Measurements from ENCODE around the gene TBC1D8.
A peak's percentile ranks its signal among the peaks of the same experiment; 100 is the strongest.

The TBC1D8 gene

DNA sequence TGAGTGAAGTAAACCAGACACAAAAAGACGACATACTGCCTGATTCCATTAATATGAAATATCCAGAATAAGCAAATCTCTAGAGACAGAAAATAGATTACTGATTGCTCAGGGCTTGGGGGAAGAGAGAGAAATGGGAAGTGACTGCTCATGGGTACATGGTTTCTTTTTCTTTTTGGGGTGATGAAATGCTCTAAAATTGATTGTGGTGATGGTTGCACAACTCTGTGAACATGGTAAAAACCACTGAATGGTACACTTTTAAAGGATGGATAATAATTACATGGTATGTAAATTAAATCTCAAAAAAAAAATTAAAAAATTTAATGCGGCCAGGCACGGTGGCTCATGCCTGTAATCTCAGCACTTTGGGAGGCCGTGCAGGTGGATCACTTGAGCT lies 109.8 kb downstream of the TBC1D8 start:
- TF ChIP-seq, protein P1, sequence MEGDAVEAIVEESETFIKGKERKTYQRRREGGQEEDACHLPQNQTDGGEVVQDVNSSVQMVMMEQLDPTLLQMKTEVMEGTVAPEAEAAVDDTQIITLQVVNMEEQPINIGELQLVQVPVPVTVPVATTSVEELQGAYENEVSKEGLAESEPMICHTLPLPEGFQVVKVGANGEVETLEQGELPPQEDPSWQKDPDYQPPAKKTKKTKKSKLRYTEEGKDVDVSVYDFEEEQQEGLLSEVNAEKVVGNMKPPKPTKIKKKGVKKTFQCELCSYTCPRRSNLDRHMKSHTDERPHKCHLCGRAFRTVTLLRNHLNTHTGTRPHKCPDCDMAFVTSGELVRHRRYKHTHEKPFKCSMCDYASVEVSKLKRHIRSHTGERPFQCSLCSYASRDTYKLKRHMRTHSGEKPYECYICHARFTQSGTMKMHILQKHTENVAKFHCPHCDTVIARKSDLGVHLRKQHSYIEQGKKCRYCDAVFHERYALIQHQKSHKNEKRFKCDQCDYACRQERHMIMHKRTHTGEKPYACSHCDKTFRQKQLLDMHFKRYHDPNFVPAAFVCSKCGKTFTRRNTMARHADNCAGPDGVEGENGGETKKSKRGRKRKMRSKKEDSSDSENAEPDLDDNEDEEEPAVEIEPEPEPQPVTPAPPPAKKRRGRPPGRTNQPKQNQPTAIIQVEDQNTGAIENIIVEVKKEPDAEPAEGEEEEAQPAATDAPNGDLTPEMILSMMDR (IDR thresholded peaks at IDR 0.05; ENCODE audit: low read depth, low read length, missing control alignments) = no peak
- Histone ChIP-seq H3K27me3 (replicated peaks) (no peaks in the 10 kb centered on the region), H3K27ac (no peak overlapping the region), H3K36me3 (replicated peaks) (no peaks in the 10 kb centered on the region), H3K4me3 (ENCODE audit: low read depth, low read length) (no peak overlapping the region)
- in situ Hi-C loops (cut with HindIII; ENCODE audit: low pct_ligation_motif_present, low sequenced_read_pairs) = loop anchor here (25.0 kb wide), 1 partner anchor 171 kb away; no protein-coding TSS in a partner anchor
- DNase-seq = no peak

DNA sequence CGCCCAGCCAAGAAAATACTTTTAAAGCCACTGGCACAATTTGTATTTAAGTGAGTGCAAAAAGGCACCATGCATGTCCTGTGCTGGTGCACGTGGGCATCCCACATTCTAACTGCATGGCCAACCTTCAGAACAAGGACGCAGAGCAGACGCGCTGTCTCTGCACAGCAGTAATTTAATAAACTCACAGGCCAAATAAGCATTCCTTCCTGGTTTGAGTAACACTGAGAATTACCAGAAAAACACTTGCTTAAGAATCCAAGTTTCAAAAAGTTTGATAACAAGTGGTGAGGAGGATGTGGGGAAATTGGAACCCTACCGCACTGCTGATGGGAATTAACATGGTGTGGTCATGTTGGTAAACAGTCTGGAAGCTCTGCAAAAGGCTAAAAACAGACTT lies 110.4 kb downstream of the TBC1D8 start:
- Histone ChIP-seq H3K36me3 (replicated peaks) (no peaks in the 10 kb centered on the region), H3K4me3 (ENCODE audit: low read depth, low read length) (no peak overlapping the region), H3K27ac (no peak overlapping the region), H3K27me3 (replicated peaks) (no peaks in the 10 kb centered on the region)
- in situ Hi-C loops (cut with HindIII; ENCODE audit: low pct_ligation_motif_present, low sequenced_read_pairs) = loop anchor here (25.0 kb wide), 1 partner anchor 172 kb away; no protein-coding TSS in a partner anchor
- no peak for DNase-seq
- TF ChIP-seq, protein P1 (IDR thresholded peaks at IDR 0.05; ENCODE audit: low read depth, low read length, missing control alignments) = no peak

DNA sequence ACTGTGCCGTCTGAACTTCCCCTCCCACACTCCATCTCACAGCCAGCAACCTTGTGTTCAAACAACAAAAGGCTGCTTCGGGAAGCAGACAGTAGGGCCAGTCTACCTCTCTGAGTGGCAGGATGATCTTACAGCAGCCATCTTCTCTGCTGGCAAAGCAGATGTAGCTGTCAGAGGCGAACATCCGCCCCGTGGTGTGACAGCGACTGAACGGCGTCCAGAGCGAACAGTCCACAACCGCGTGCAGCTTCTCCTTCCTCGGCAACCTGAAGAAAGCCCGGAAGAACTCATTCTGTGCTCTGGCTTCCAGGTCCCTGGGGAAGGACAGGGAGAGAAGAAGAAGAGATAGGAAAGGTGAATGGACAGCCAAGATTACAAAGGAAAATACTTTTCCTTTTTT lies 111.1 kb downstream of the TBC1D8 start:
- in situ Hi-C loops (cut with HindIII; ENCODE audit: low pct_ligation_motif_present, low sequenced_read_pairs) = loop anchor here (25.0 kb wide), 1 partner anchor 172 kb away; no protein-coding TSS in a partner anchor
- DNase-seq = no peak
- Histone ChIP-seq H3K4me3 (ENCODE audit: low read depth, low read length) (no peak overlapping the region), H3K27me3 (replicated peaks) (no peaks in the 10 kb centered on the region), H3K27ac (no peak overlapping the region), H3K36me3 (replicated peaks) (no peaks in the 10 kb centered on the region)
- TF ChIP-seq, protein P1 (IDR thresholded peaks at IDR 0.05; ENCODE audit: low read depth, low read length, missing control alignments) = no peak

DNA sequence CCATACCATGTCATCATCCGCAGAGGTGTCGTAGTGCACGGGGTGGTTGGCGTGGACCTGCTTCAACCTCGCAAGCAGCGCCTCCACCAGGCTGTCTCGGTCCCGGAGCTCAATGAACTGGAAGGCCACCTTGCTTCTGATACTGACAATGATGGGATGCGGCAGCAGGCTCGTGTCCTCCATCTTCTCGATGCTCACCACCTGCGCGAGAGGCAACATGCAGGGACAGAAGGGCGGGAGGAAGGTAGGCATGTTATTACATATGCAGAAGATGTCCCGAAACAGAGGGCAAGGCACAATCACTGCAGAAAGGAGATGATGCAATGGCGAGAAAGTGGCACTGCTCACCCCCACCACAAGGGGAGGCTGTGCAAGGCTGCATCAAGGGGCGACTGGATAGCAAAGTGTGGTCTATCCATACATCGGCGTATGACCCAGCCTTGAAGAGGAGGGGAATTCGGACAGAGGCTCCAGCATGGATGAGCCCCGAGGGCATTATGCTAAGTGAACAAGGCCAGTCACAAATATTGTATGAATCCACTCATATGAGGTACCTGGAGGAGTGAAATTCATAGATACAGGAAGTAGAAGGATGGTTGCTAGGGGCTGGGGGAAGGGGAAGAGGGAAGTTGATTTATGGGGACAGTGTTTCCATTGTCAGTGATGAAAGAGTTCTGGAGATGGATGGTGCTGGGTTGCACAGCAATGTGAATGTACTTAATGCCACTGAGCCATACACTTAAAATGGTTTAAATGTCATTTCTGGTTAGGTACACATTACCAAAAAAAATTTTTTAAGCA lies 112.5 kb downstream of the TBC1D8 start:
- in situ Hi-C loops (cut with HindIII; ENCODE audit: low pct_ligation_motif_present, low sequenced_read_pairs) = loop anchor here (25.0 kb wide), 1 partner anchor 174 kb away; no protein-coding TSS in a partner anchor
- no peak for DNase-seq
- H3K27ac ChIP-seq = no peak overlapping the region
- TF ChIP-seq, protein P1 (IDR thresholded peaks at IDR 0.05; ENCODE audit: low read depth, low read length, missing control alignments) = peak; percentile 74
- H3K36me3 ChIP-seq (replicated peaks) = no peaks in the 10 kb centered on the region
- no peaks in the 10 kb centered on the region for H3K27me3 ChIP-seq (replicated peaks)
- no peak overlapping the region for H3K4me3 ChIP-seq (ENCODE audit: low read depth, low read length)

DNA sequence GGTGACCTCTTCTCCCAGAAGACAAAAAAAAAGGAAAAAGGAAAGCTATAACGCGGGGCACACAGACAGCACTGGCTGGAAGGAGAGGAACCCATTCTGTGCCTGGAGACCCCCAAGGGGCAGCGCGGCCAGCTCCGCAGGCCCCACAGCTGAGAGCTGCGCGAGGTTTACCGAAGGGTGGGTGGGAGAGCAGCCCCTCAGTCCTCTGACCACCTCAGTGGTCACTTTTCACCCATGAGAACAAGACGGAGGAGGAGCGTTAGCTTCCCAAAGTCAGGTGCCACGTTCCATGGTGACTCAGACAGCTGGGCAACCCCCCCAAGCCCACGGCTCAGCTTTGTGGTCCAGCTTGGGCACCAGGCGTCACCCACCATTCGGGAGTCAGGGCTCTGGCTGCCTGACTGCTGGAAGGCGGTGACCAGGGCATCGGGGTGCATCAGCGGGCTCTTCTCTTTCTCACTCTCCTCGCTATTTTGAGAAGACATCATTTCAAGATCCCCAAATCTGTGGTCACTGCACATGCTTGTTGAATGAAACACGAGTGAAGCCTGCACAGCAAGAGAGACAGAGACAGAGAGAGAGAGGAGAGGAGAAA lies 113.9 kb downstream of the TBC1D8 start:
- TF ChIP-seq, protein P1 (IDR thresholded peaks at IDR 0.05; ENCODE audit: low read depth, low read length, missing control alignments) = no peak
- no peak for DNase-seq
- H3K27ac ChIP-seq = no peak overlapping the region
- H3K36me3 ChIP-seq (replicated peaks) = no peaks in the 10 kb centered on the region
- H3K4me3 ChIP-seq (ENCODE audit: low read depth, low read length) = no peak overlapping the region
- no peaks in the 10 kb centered on the region for H3K27me3 ChIP-seq (replicated peaks)
- in situ Hi-C loops (cut with HindIII; ENCODE audit: low pct_ligation_motif_present, low sequenced_read_pairs) = loop anchor here (25.0 kb wide), 1 partner anchor 175 kb away; no protein-coding TSS in a partner anchor
